Astrocyte (in vitro differentiated cells and primary cell): Measurements from ENCODE around the gene IL1R1. TPM values are rescaled to one million over a fixed set of nuclear protein-coding genes. Genes with fewer than 3 reads are reported as not detected.

ENCODE experiments used
- DNase-seq: peaks from one replicate; pipeline ENCODE4 v3.0.0-alpha.2; 2010; ENCODE audit warnings: low read depth
- FAIRE-seq: peaks from 2 replicates; lab custom pipeline; 2011; peaks lifted over from hg19 to GRCh38; lab: Jason Lieb, UNC
- H2AFZ ChIP-seq: 2 replicates; pipeline ENCODE4 v1.6.0; 2012; ENCODE audit warnings: low read depth, low read length, inconsistent platforms
- H3K27ac ChIP-seq: 2 replicates; pipeline ENCODE4 v1.5.1; 2011; ENCODE audit warnings: low read depth, low read length, inconsistent platforms
- H3K27me3 ChIP-seq: 2 replicates; pipeline ENCODE4 v1.6.0; 2011; ENCODE audit warnings: low read length, inconsistent platforms; ENCODE audit not compliant: insufficient read depth
- H3K36me3 ChIP-seq: 2 replicates; pipeline ENCODE4 v1.5.1; 2011; ENCODE audit warnings: low read length, inconsistent platforms; ENCODE audit not compliant: insufficient read depth
- H3K4me1 ChIP-seq: 2 replicates; pipeline ENCODE4 v1.5.1; 2011; ENCODE audit warnings: low read length, inconsistent platforms; ENCODE audit not compliant: insufficient read depth
- H3K4me2 ChIP-seq: 2 replicates; pipeline ENCODE4 v1.6.0; 2012; ENCODE audit warnings: low read length, inconsistent platforms
- H3K4me3 ChIP-seq: 2 replicates; pipeline ENCODE4 v1.5.1; 2011; ENCODE audit warnings: low read depth, mild to moderate bottlenecking, low read length, inconsistent platforms; ENCODE audit not compliant: insufficient read depth
- H3K79me2 ChIP-seq: 2 replicates; pipeline ENCODE4 v1.6.0; 2012; ENCODE audit warnings: mild to moderate bottlenecking, low read length, inconsistent platforms; ENCODE audit not compliant: insufficient read depth
- H3K9ac ChIP-seq: 2 replicates; pipeline ENCODE4 v1.6.0; 2012; ENCODE audit warnings: mild to moderate bottlenecking, low read length, inconsistent platforms
- H3K9me3 ChIP-seq: 2 replicates; pipeline ENCODE4 v1.5.1; 2012; ENCODE audit warnings: low read depth, mild to moderate bottlenecking, low read length, inconsistent platforms; ENCODE audit not compliant: insufficient read depth
- H4K20me1 ChIP-seq: 2 replicates; pipeline ENCODE4 v1.6.0; 2012; ENCODE audit warnings: low read length, inconsistent platforms; ENCODE audit not compliant: insufficient read depth
- H3K27ac Mint-ChIP-seq: one replicate; pipeline ENCODE4 v1.8.0; 2021; ENCODE audit warnings: mild to moderate bottlenecking, mixed read lengths; ENCODE audit not compliant: unreplicated experiment
- H3K27me3 Mint-ChIP-seq: one replicate; pipeline ENCODE4 v1.8.0; 2021; ENCODE audit warnings: low read depth, mixed read lengths; ENCODE audit not compliant: unreplicated experiment
- H3K36me3 Mint-ChIP-seq: one replicate; pipeline ENCODE4 v1.8.0; 2021; ENCODE audit warnings: low read depth, mixed read lengths; ENCODE audit not compliant: unreplicated experiment
- H3K4me1 Mint-ChIP-seq: one replicate; pipeline ENCODE4 v1.8.0; 2021; ENCODE audit warnings: low read depth, mixed read lengths; ENCODE audit not compliant: unreplicated experiment
- H3K4me3 Mint-ChIP-seq: one replicate; pipeline ENCODE4 v1.8.0; 2021; ENCODE audit warnings: mild to moderate bottlenecking, moderate library complexity, mixed read lengths; ENCODE audit not compliant: unreplicated experiment
- H3K9me3 Mint-ChIP-seq: one replicate; pipeline ENCODE4 v1.8.0; 2021; ENCODE audit warnings: mild to moderate bottlenecking, mixed read lengths; ENCODE audit not compliant: unreplicated experiment
- CTCF ChIP-seq: IDR thresholded peaks from 2 replicates; pipeline ENCODE4 v1.5.1; 2011; ENCODE audit warnings: low read depth, mild to moderate bottlenecking, inconsistent platforms, low read length, moderate library complexity; ENCODE audit not compliant: insufficient read depth
- EZH2 ChIP-seq: IDR thresholded peaks from 2 replicates; pipeline ENCODE4 v1.6.1; 2012; ENCODE audit warnings: mild to moderate bottlenecking, low read length, inconsistent platforms; ENCODE audit not compliant: insufficient read depth
- total RNA-seq: library from RNA; stranded (reverse); gene quantifications from 2 replicates; pipeline ENCODE4 v1.2.1, GENCODE V29; 2021

Gene IL1R1
- total RNA-seq, 1 donor from 2014 or later, result 7.5 TPM

DNA sequence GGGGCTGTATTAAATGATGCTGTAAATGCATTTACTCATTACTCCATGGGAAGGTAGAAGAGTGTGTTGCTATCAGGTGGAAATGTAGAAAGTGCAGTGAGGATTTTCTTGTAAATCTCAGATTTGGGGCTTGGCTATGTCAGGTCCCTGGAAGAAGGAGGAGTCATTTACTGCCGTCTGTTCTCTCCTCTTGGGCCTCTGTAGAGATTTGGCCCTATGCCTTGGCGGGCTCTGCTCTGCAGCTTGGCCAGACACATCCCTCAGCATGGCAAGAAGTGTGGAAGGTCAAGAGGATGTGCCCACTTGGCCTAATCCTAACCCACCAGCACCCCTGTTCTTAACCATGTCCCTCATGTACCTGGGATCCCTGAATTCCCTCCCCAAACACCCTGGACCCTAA lies 6.7 kb downstream of the IL1R1 start:
- Histone ChIP-seq H4K20me1 (peaks cover 11% of the 10 kb centered on the region), H3K9ac (no peak overlapping the region), H3K4me3 (no peak overlapping the region), H3K79me2 (peaks cover 37% of the 10 kb centered on the region), H3K9me3 (peaks cover 38% of the 10 kb centered on the region), H3K27me3 (no peaks in the 10 kb centered on the region), H3K4me2 (no peak overlapping the region), H3K27ac (no peak overlapping the region), H3K36me3 (no peaks in the 10 kb centered on the region), H3K4me1 (no peaks in the 10 kb centered on the region), H2AFZ (no peak overlapping the region)
- H3K4me1 Mint-ChIP-seq, result peaks cover 4% of the 10 kb centered on the region
- no peak for FAIRE-seq
- no peak overlapping the region for H3K27ac Mint-ChIP-seq
- H3K4me3 Mint-ChIP-seq, result no peak overlapping the region
- no peaks in the 10 kb centered on the region for H3K27me3 Mint-ChIP-seq
- TF ChIP-seq CTCF (no peak), EZH2 (no peak)
- H3K9me3 Mint-ChIP-seq, result peaks cover 47% of the 10 kb centered on the region
- H3K36me3 Mint-ChIP-seq, result peaks cover 44% of the 10 kb centered on the region
- DNase-seq, result no peak

- Mint-ChIP-seq H3K4me3 (no peak overlapping the region), H3K4me1 (peaks cover 4% of the 10 kb centered on the region), H3K27me3 (no peaks in the 10 kb centered on the region), H3K36me3 (peaks cover 46% of the 10 kb centered on the region), H3K27ac (no peak overlapping the region), H3K9me3 (peaks cover 44% of the 10 kb centered on the region)
- Histone ChIP-seq H3K36me3 (no peaks in the 10 kb centered on the region), H3K27me3 (no peaks in the 10 kb centered on the region), H4K20me1 (peaks cover 11% of the 10 kb centered on the region), H2AFZ (no peak overlapping the region), H3K79me2 (peaks cover 31% of the 10 kb centered on the region), H3K4me1 (no peaks in the 10 kb centered on the region), H3K27ac (no peak overlapping the region), H3K9ac (no peak overlapping the region), H3K9me3 (peaks cover 35% of the 10 kb centered on the region), H3K4me3 (no peak overlapping the region), H3K4me2 (no peak overlapping the region)
- DNase-seq (peak; percentile 45), FAIRE-seq (no peak)
- TF ChIP-seq EZH2, result no peak
Observed at GRCh38 chr2:102149644-102150455, 7.3 kb downstream of the IL1R1 start.

DNA sequence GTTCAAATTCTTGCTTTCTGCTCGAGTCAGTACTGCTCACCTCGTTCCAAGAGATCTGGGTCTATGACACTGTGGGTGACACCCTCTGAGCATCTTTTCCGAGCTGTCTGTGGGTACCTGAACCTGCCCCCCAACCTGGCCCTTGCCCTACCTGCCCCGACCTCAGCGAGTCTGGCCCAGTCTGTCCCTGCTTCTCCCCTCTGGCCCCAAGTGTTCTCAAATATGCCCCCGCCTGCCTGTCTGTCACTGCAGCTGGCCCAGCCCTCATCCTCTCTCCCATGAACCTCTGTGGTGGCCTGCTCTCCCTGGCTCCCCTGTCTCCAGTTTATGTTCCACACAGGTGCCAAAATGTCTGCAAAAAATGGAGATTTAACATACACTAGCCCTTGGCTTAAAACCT lies 11.8 kb downstream of the IL1R1 start:
- H3K9me3 ChIP-seq, result peaks cover 2% of the 10 kb centered on the region
- no peak overlapping the region for H3K9ac ChIP-seq
- Mint-ChIP-seq H3K27ac (no peak overlapping the region), H3K9me3 (peaks cover 10% of the 10 kb centered on the region), H3K27me3 (no peaks in the 10 kb centered on the region), H3K36me3 (peaks cover 33% of the 10 kb centered on the region), H3K4me1 (peaks cover 6% of the 10 kb centered on the region), H3K4me3 (no peak overlapping the region)
- TF ChIP-seq EZH2 (no peak), CTCF (no peak)
- FAIRE-seq (no peak), DNase-seq (no peak)
- H3K79me2 ChIP-seq, result peaks cover 13% of the 10 kb centered on the region
- no peaks in the 10 kb centered on the region for H3K4me1 ChIP-seq
- H3K4me3 ChIP-seq, result no peak overlapping the region
- H3K27ac ChIP-seq, result no peak overlapping the region
- no peak overlapping the region for H3K4me2 ChIP-seq
- no peaks in the 10 kb centered on the region for H3K36me3 ChIP-seq
- H2AFZ ChIP-seq, result no peak overlapping the region
- H3K27me3 ChIP-seq, result no peaks in the 10 kb centered on the region
- H4K20me1 ChIP-seq, result peaks cover 7% of the 10 kb centered on the region
